ES-I3 (cell line): Measurements from ENCODE around the gene CACNA1I.

Experiments
- H3K36me3 ChIP-seq: 2 replicates; pipeline ENCODE4 v1.6.1; 2013; ENCODE audit warnings: mild to moderate bottlenecking, low read length, control low read depth, moderate library complexity; ENCODE audit not compliant: insufficient read depth
- H3K4me1 ChIP-seq: 2 replicates; pipeline ENCODE4 v1.6.1; 2013; ENCODE audit warnings: mild to moderate bottlenecking, control low read depth, low read length; ENCODE audit not compliant: insufficient read depth
- H3K9ac ChIP-seq: 2 replicates; pipeline ENCODE4 v1.6.1; 2013; ENCODE audit warnings: low read depth, mild to moderate bottlenecking, low read length, moderate library complexity
- H3K9me3 ChIP-seq: 2 replicates; pipeline ENCODE4 v1.6.1; 2013; ENCODE audit warnings: mild to moderate bottlenecking, low read length, moderate library complexity; ENCODE audit not compliant: control insufficient read depth, insufficient read depth

CACNA1I gene

DNA sequence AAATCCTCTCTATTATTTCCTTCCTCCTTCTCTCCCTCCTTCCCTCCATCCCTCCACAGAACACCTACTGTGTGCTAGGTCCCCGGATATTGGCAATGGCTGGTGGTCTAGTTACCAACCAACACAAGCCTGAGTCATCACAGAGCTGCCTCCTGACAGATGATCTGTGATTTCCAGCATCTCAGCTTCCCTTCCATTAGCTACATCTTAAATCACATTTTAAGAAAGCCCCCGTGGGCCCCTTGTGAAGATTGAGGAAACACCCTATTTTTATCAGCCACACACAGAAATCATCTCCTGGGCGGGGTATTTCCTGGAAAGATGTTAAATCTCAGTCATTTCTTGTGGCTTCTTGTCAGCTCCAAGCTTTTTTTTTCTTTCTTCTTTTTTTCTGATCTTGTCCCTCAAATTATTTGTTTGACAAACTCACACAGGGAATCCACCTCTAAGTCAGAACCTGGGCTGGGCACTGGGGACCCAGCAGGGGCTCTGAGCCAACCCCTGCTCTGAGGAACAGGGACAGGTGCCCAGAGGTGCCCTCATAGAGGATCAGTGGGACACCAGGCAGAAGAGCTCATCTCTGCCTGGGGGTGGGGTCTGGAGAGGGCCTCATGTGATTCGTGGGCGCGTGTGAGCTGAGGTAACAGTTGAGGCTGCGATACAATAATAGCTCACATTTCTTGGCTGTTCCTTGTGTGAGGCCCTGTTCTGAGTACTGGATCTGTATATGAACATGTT lies 42.4 kb downstream of the CACNA1I start:
- no peak overlapping the region for H3K9ac ChIP-seq
- H3K36me3 ChIP-seq, result no peaks in the 10 kb centered on the region
- peaks cover 6% of the 10 kb centered on the region; the same call in 1 of the 2 replicates for H3K4me1 ChIP-seq
- H3K9me3 ChIP-seq, result 0 out of 2 replicates have a peak, but pooled peaks cover 3% of the 10 kb centered on the region

DNA sequence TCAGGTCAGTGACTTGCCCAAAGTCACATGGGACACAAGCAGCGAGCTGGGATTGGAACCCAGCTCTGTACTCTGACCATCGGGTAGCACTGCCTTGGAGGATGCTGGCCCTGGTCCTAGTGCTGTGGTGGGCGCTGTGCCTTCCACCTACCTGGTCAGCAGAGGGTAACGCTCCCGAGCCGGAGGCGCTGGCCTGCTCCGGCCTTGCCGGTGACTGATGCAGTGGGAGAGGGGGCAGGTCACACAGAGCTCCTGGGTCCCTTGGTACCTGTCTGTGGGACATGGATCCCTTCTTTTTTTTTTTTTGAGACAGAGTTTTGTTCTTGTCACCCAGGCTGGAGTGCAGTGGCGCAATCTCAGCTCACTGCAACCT lies 43.0 kb downstream of the CACNA1I start:
- no peak overlapping the region for H3K9ac ChIP-seq
- H3K4me1 ChIP-seq, result peaks cover 6% of the 10 kb centered on the region; the same call in 1 of the 2 replicates

GRCh38 chr22:39614442-39614841 lies 43.9 kb downstream of the CACNA1I start:
- Histone ChIP-seq H3K9me3 (0 out of 2 replicates have a peak, but pooled peaks cover 3% of the 10 kb centered on the region), H3K4me1 (peaks cover 6% of the 10 kb centered on the region; the same call in 1 of the 2 replicates), H3K9ac (no peak overlapping the region), H3K36me3 (no peaks in the 10 kb centered on the region)

More for the DNA sequence above, 43.0 kb downstream of the CACNA1I start:
- H3K9me3 ChIP-seq, result 0 out of 2 replicates have a peak, but pooled peaks cover 3% of the 10 kb centered on the region
- H3K36me3 ChIP-seq, result no peaks in the 10 kb centered on the region

DNA sequence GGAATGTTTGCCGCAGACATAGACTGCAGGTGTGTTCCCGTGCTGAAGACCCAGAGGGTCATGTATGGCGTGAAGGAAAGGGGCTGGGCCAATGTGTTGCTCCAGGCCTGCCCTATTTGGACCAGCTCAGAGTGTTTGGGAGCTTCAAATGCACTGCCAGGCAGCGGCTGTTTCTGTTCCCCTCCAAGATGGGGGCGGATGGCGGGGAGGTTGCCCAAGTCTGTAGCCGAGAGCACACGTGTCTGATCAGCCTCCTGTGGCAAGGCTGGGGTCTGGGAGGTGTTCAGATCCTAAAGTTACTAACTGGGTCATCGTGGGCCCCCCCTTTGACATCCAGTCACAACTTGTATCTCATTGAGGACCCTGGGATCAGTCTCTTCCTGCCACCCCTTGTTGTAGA lies 45.5 kb downstream of the CACNA1I start:
- H3K9me3 ChIP-seq, result 0 out of 2 replicates have a peak, but pooled peaks cover 3% of the 10 kb centered on the region
- peaks cover 6% of the 10 kb centered on the region; the same call in 1 of the 2 replicates for H3K4me1 ChIP-seq
- H3K36me3 ChIP-seq, result no peaks in the 10 kb centered on the region
- H3K9ac ChIP-seq, result no peak overlapping the region

GRCh38 chr22:39616781-39617180 lies 46.2 kb downstream of the CACNA1I start:
- H3K4me1 ChIP-seq, result peaks cover 6% of the 10 kb centered on the region; the same call in 1 of the 2 replicates
- no peaks in the 10 kb centered on the region for H3K9me3 ChIP-seq
- no peak overlapping the region for H3K9ac ChIP-seq
- H3K36me3 ChIP-seq, result no peaks in the 10 kb centered on the region

DNA sequence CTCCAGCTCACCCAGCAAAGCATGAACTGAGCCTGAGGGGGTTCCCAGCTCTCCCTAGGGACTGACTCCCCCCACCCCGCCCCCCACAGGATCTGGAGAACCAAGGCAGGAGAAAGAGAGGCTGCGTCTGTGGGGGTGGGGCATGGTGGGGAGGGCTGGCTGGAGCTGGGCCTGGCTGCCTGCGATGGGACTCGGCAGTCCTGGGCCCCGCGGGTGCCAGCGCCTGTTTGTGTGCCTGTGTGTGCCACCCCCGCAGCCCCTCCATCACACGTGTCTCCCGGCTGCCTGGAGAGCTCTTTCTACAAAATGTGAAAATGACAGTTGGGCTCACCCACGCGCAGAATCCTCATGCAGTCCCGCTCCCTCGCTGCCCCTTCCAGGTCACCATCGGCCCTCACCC lies 46.8 kb downstream of the CACNA1I start:
- no peaks in the 10 kb centered on the region for H3K9me3 ChIP-seq
- H3K9ac ChIP-seq, result no peak overlapping the region
- no peaks in the 10 kb centered on the region for H3K36me3 ChIP-seq
- H3K4me1 ChIP-seq, result peaks cover 6% of the 10 kb centered on the region; the same call in 1 of the 2 replicates

GRCh38 chr22:39617970-39618757 lies 47.6 kb downstream of the CACNA1I start:
- no peak overlapping the region for H3K9ac ChIP-seq
- H3K9me3 ChIP-seq, result no peaks in the 10 kb centered on the region
- H3K4me1 ChIP-seq, result peaks cover 6% of the 10 kb centered on the region; the same call in 1 of the 2 replicates
- no peaks in the 10 kb centered on the region for H3K36me3 ChIP-seq

DNA sequence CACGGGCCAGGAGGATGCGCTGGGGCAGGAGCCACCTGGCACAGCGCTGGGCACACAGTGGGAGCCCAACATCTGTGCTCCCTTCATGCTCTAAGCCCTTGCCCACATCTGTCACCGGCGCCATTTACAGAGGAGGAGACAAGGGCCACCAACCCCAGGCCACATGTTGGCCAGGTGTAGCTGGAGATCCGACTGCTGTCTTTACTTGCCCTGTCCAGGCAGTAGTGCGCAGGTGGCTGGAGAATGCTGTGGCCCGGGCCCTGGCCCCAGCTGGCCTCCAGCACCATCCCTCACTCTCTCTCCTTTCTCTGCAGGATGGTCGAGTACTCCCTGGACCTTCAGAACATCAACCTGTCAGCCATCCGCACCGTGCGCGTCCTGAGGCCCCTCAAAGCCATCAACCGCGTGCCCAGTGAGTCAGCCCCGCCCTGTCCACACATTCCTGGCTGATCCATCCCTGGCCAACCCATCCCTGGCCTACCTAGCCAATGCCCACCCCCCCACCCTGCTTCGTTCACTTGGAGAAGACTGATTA lies 48.5 kb downstream of the CACNA1I start:
- H3K9ac ChIP-seq, result no peak overlapping the region
- no peaks in the 10 kb centered on the region for H3K36me3 ChIP-seq
- no peaks in the 10 kb centered on the region for H3K9me3 ChIP-seq
- peaks cover 6% of the 10 kb centered on the region; the same call in 1 of the 2 replicates for H3K4me1 ChIP-seq

DNA sequence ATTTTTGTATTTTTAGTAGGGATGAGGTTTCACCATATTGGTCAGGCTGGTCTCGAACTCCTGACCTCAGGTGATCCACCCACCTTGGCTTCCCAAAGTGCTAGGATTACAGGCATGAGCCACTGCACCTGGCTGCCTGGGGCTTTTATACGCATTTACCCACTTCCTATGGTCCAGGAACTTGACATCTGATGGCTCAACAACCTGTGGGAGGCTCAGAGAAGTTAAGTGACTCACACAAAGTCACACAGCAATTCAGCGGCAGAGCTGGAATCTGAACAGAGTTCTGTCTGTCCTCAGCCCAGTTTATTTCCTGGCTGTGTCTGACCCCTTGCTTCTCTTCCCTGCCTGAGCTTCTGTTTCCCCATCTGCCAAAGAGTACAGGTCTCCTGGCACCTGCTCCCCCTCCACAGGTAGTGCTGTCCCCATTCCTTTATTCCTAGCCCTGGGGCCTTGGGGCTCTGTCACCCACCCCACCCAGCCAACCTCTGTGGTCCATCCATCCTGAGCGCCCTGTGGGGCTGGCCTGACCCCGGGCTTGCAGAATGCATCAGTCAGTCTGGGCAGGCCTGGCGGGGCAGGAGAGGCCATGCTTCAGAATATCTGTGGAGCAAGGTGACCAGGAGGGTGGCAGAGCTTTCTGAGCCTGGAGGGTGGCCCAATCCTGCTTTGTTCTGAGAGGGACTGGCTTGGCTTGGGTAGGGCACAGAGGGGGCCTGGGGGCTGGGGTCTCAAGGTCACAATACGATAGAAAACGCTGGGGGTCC lies 50.6 kb downstream of the CACNA1I start:
- Histone ChIP-seq H3K4me1 (peaks cover 11% of the 10 kb centered on the region), H3K9me3 (no peaks in the 10 kb centered on the region), H3K36me3 (no peaks in the 10 kb centered on the region), H3K9ac (no peak overlapping the region)

DNA sequence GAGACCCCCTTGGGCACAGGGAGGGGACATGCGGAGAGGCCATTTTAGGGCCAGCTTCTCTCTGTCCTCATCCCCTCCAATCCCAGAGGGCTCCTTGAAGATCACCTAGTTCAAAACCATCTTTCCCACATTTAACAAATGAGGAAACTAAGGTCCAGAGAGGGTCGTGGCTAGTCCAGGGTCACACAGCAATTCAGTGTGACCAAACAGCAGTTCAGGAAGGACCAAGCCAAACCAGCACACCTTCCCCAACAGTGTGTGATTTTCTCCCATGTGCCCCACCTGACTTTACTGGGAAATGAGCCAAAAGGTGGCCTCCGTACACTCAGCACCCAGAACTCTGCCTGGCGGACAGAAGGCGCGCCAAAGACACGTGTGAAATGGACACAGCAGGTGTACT lies 51.3 kb downstream of the CACNA1I start:
- H3K9ac ChIP-seq, result no peak overlapping the region
- H3K36me3 ChIP-seq, result no peaks in the 10 kb centered on the region
- no peaks in the 10 kb centered on the region for H3K9me3 ChIP-seq

GRCh38 chr22:39622881-39623367 lies 52.4 kb downstream of the CACNA1I start:
- peaks cover 5% of the 10 kb centered on the region for H3K4me1 ChIP-seq
- no peaks in the 10 kb centered on the region for H3K9me3 ChIP-seq
- no peak overlapping the region for H3K9ac ChIP-seq
- no peaks in the 10 kb centered on the region for H3K36me3 ChIP-seq

More for the DNA sequence above, 51.3 kb downstream of the CACNA1I start:
- H3K4me1 ChIP-seq, result peaks cover 10% of the 10 kb centered on the region

DNA sequence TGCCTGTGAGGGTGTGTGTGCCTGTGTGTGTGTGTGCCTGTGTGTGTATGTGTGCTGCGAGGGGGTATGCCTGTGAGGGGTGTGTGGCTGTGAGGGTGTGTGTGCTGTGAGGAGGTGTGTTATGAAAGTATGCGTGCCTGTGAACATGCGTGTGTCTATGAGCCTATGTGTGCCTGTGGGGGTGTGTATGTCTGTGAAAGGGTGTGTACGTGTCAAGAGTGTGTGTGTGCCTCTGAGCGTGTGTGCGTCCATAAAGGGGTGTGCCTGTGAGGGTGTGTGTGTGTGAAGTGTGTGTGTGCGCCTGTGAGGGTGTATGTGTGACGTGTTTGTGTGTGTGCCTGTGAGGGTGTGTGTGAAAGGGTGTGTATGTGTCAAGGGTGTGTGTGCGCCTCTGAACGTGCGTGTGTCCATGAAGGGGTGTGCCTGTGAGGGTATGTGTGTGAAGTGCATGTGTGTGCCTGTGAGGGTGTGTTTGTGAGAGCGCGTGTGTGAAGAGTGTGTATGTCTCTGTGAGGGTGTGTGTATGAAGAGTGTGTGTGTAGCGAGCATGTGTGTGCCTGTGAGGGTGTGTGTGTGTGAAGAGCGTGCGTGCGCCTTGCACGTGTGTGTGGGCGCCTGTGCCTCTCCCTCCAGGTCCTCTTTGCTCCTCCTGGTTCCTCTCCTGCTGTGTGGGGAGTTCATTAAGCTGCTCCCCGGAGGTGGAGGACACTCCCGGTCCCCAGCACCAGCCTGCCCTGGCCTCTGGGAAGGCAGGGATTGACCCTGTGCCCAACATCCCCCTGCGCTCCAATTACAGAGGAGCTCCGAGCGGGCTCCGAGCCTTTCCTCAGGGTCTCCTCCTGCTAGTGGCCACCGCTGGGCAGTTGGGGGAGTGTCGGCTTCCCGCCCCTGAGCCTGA lies 53.3 kb downstream of the CACNA1I start:
- H3K9ac ChIP-seq, result no peak overlapping the region
- H3K4me1 ChIP-seq, result peaks cover 5% of the 10 kb centered on the region
- no peaks in the 10 kb centered on the region for H3K9me3 ChIP-seq
- H3K36me3 ChIP-seq, result no peaks in the 10 kb centered on the region

DNA sequence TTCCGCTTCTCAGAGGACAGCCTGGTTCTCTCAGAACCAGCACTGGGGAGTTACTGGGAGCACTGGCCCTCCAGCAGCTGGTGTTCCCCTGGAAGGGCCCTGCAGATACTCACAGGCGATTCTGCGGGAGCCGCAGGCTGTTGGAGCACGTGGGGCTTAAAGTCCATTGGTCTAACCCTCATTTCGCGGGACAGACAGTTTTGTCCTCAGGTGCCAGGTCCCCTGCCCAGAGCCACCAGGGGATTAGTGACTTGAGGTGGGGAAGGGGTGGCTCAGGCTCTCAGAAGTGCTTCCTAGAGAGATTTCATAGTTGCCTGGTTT lies 53.9 kb downstream of the CACNA1I start:
- Histone ChIP-seq H3K36me3 (no peaks in the 10 kb centered on the region), H3K9me3 (no peaks in the 10 kb centered on the region), H3K4me1 (peaks cover 5% of the 10 kb centered on the region), H3K9ac (no peak overlapping the region)
